Neutrophil (primary cell): ENCODE data around the gene CCDC172.

Experiments used
- H3K27ac ChIP-seq: fragments of 200-600 bp; sonication (generic); 2 replicates; pipeline ENCODE4 v1.5.1; 2016; ENCODE audit warnings: mild to moderate bottlenecking, moderate library complexity
- H3K27me3 ChIP-seq: fragments of 200-600 bp; sonication (generic); 2 replicates; pipeline ENCODE4 v1.6.0; 2016; ENCODE audit warnings: mild to moderate bottlenecking
- H3K36me3 ChIP-seq: fragments of 200-600 bp; sonication (generic); 2 replicates; pipeline ENCODE4 v1.5.1; 2017
- H3K4me1 ChIP-seq, 2 experiments: fragments of 200-600 bp in 1 of 2; sonication (generic) in 1 of 2; 1 replicate in 1 of 2; 2 replicates in 1 of 2; pipeline versions ENCODE4 v1.5.1 to v1.6.1; 2013 to 2016; ENCODE audit warnings: low read depth in 1 of 2, low read length in 1 of 2, mild to moderate bottlenecking in 1 of 2, moderate library complexity in 1 of 2; ENCODE audit not compliant: control insufficient read depth in 1 of 2, insufficient read depth in 1 of 2
- H3K4me3 ChIP-seq, 2 experiments: fragments of 200-600 bp in 1 of 2; sonication (generic) in 1 of 2; 1 replicate in 1 of 2; 2 replicates in 1 of 2; pipeline ENCODE4 v1.5.1; 2013 to 2016; ENCODE audit warnings: low read depth in 1 of 2, low read length in 1 of 2, mild to moderate bottlenecking in 1 of 2, moderate library complexity in 1 of 2
- H3K9me3 ChIP-seq: fragments of 200-600 bp; sonication (generic); 2 replicates; pipeline ENCODE4 v1.5.1; 2016
- TF ChIP-seq, protein P1 (sequence below): fragments of 200-600 bp; sonication (generic); IDR thresholded peaks from 2 replicates; pipeline ENCODE4 v1.5.1; 2016; ENCODE audit warnings: antibody characterized with exemption

The CCDC172 gene

DNA sequence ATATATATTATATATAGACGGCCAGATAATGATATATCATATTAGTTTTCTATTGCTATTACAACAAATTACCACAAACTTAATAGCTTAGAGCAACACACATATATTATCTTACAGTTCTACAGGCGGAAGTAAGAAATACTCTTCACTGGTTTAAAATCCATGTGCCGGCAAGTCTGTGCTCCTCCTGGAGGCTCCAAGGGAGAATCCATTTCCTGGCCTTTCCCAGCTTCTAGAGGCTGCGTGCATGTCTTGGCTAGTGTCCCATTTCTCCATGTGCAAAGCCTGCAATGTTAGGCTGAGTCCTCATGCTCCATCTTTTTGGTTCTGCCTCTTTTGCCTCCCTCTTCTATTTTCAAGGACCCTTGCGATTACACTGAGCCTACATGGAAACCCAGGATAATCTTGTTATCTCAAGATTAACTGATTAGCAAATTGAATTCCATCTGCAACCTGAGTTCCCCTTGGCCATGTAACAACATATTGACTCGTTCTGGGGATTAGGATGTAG is 79.5 kb downstream of the CCDC172 start:
- TF ChIP-seq, protein P1, sequence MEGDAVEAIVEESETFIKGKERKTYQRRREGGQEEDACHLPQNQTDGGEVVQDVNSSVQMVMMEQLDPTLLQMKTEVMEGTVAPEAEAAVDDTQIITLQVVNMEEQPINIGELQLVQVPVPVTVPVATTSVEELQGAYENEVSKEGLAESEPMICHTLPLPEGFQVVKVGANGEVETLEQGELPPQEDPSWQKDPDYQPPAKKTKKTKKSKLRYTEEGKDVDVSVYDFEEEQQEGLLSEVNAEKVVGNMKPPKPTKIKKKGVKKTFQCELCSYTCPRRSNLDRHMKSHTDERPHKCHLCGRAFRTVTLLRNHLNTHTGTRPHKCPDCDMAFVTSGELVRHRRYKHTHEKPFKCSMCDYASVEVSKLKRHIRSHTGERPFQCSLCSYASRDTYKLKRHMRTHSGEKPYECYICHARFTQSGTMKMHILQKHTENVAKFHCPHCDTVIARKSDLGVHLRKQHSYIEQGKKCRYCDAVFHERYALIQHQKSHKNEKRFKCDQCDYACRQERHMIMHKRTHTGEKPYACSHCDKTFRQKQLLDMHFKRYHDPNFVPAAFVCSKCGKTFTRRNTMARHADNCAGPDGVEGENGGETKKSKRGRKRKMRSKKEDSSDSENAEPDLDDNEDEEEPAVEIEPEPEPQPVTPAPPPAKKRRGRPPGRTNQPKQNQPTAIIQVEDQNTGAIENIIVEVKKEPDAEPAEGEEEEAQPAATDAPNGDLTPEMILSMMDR: no peak
- Histone ChIP-seq H3K27me3 (no peaks in the 10 kb centered on the region), H3K36me3 (no peaks in the 10 kb centered on the region), H3K27ac (no peak overlapping the region), H3K9me3 (no peaks in the 10 kb centered on the region), H3K4me1 (no peaks in the 10 kb centered on the region), H3K4me3 (no peak overlapping the region)

DNA sequence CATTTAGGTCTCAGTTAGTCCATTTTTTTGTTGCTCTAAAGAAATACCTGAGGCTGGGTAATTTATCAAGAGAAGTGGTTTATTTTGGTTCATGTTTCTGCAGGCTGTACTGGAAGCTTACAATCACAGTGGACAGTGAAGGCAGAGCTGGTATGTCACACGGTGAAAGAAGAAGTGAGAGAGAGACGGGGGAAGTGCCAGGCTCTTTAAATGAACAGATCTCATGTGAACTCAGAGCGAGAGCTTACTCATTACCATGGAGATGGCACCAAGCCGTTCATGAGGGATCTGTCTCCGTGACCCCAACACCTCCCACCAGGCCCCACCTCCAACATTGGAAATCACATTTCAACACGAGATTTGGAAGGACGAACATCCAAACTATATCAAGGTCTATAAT is 84.5 kb downstream of the CCDC172 start:
- TF ChIP-seq, protein P1: no peak
- Histone ChIP-seq H3K9me3 (no peaks in the 10 kb centered on the region), H3K4me3 (no peak overlapping the region), H3K4me1 (no peaks in the 10 kb centered on the region), H3K27me3 (peaks cover 11% of the 10 kb centered on the region), H3K27ac (no peak overlapping the region), H3K36me3 (no peaks in the 10 kb centered on the region)

DNA sequence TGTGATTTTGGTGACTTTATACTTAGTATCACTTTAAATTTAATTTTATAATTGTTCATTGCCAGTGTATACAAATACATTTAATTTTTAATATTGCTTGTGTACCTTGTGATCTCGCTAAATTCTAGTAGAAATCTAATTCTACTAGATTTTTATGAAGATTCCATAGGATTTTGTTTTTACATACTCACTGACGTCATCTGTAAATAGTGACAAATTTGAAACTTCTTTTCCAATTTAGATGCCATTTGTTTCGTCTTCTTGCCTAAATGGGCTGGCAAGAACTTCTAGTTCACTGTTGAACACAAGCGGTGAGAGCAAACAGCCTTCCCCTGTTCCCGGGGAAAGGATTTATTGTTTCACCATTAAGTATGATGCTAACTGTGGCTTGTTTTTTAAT is 86.1 kb downstream of the CCDC172 start:
- H3K36me3 ChIP-seq: no peaks in the 10 kb centered on the region
- TF ChIP-seq, protein P1: no peak
- no peaks in the 10 kb centered on the region for H3K4me1 ChIP-seq
- no peak overlapping the region for H3K27ac ChIP-seq
- peaks cover 11% of the 10 kb centered on the region for H3K27me3 ChIP-seq
- H3K9me3 ChIP-seq: no peaks in the 10 kb centered on the region
- H3K4me3 ChIP-seq: no peak overlapping the region

DNA sequence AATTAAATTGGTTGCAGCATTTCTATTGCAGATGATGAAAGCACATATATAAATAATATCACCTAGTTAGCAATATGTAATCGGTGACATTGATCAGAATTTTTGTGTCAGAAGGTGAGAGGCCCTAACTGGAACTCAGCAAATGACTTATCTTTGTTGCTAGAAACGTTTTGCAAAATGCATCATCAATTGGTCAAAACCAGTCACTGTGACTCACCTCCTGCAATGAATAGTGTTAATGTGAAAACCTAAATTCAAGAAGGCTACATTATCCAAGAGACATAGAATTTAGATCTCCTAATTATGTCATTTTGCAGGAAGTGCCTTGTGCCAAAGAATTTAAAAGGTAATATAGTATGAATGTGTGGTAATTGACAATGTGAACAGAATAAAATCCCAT is 93.6 kb downstream of the CCDC172 start:
- H3K4me1 ChIP-seq: no peaks in the 10 kb centered on the region
- H3K27ac ChIP-seq: no peak overlapping the region
- H3K4me3 ChIP-seq: no peak overlapping the region
- peaks cover 9% of the 10 kb centered on the region for H3K27me3 ChIP-seq
- H3K36me3 ChIP-seq: no peaks in the 10 kb centered on the region
- H3K9me3 ChIP-seq: no peaks in the 10 kb centered on the region
- TF ChIP-seq, protein P1: no peak

DNA sequence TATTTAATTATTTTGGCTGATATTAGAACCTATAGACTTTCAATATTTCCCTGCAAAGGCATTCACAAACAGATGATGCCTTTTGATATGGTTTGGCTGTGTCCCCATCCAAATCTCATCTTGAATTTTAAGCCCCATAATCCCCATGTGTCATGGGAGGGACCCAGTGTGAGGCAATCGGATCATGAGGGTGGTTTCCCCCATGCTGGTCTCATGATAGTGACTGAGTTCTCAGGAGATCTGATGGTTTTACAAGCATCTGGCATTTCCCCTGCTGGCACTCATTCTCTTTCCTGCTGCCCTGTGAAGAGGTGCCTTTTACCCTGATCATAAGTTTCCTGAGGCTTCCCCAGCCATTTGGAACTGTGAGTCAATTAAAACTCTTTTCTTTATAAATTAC is 94.1 kb downstream of the CCDC172 start:
- H3K9me3 ChIP-seq: no peaks in the 10 kb centered on the region
- peaks cover 3% of the 10 kb centered on the region for H3K27me3 ChIP-seq
- no peak overlapping the region for H3K27ac ChIP-seq
- H3K4me3 ChIP-seq: no peak overlapping the region
- H3K36me3 ChIP-seq: no peaks in the 10 kb centered on the region
- TF ChIP-seq, protein P1: no peak
- H3K4me1 ChIP-seq: no peaks in the 10 kb centered on the region

DNA sequence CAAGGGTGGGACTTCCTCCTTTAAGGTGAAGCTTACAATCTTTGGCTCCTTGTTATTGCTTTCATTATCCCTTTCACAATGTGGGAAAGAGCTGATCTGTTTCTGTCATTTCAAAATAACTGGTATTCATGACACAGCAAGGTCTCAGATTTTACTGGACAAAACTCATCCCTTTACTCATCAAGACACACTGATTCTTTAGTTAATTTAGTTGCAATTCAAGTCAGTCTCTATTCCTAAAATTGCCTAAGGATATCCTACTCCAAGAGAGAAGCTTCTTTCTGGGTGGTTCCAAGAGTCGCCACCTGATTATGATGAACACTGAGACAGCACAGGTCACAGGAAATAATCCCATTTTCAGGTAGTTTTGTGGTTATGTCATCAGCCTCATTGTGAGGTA is 97.6 kb downstream of the CCDC172 start:
- Histone ChIP-seq H3K27me3 (no peaks in the 10 kb centered on the region), H3K36me3 (no peaks in the 10 kb centered on the region), H3K4me3 (no peak overlapping the region), H3K4me1 (no peaks in the 10 kb centered on the region), H3K9me3 (no peaks in the 10 kb centered on the region), H3K27ac (no peak overlapping the region)
- TF ChIP-seq, protein P1: no peak
